SK-N-SH treated with all-trans-retinoic acid at 6 μM for 48 hours (cell line): ENCODE measurements around the gene C11orf91.

Experiments
- ARNTL ChIP-seq: fragments of 450-650 bp; formaldehyde crosslinking; IDR thresholded peaks from 2 replicates; pipeline ENCODE4 v1.5.0; 2020; ENCODE audit warnings: low read depth, mild to moderate bottlenecking, moderate library complexity, borderline replicate concordance
- BACH2 ChIP-seq: fragments of 250-450 bp; sonication (Bioruptor Pico); IDR thresholded peaks from 2 replicates; pipeline ENCODE4 v1.9.0; 2021; ENCODE audit warnings: mild to moderate bottlenecking, borderline replicate concordance
- CSDC2 ChIP-seq: fragments of 250-450 bp; sonication (Bioruptor Pico); IDR thresholded peaks from 2 replicates; pipeline ENCODE4 v1.5.0; 2020; ENCODE audit warnings: mild to moderate bottlenecking, moderate library complexity
- ISL1 ChIP-seq: fragments of 250-450 bp; sonication (Bioruptor Pico); IDR thresholded peaks from 2 replicates; pipeline ENCODE4 v2.1.2; 2022; ENCODE audit warnings: mild to moderate bottlenecking, moderate library complexity
- PATZ1 ChIP-seq: fragments of 250-450 bp; sonication (Bioruptor Pico); IDR thresholded peaks from 2 replicates; pipeline ENCODE4 v1.8.0; 2020; ENCODE audit warnings: mild to moderate bottlenecking, moderate library complexity, borderline replicate concordance
- PPARA ChIP-seq: fragments of 250-450 bp; sonication (Bioruptor Pico); IDR thresholded peaks from 2 replicates; pipeline ENCODE4 v1.5.0; 2020; ENCODE audit warnings: mild to moderate bottlenecking, borderline replicate concordance
- RARB ChIP-seq: fragments of 250-450 bp; sonication (Bioruptor Pico); IDR thresholded peaks from 2 replicates; pipeline ENCODE4 v1.8.0; 2021; ENCODE audit warnings: mild to moderate bottlenecking, moderate library complexity
- SNAI2 ChIP-seq: fragments of 250-450 bp; sonication (Bioruptor Pico); IDR thresholded peaks from 2 replicates; pipeline ENCODE4 v1.5.0; 2020; ENCODE audit warnings: mild to moderate bottlenecking, moderate library complexity
- ZFP3 ChIP-seq: fragments of 250-450 bp; sonication (Bioruptor Pico); IDR thresholded peaks from 2 replicates; pipeline ENCODE4 v1.5.0; 2020; ENCODE audit warnings: mild to moderate bottlenecking, moderate library complexity
- ZFP30 ChIP-seq: fragments of 450-650 bp; formaldehyde crosslinking; IDR thresholded peaks from 2 replicates; pipeline ENCODE4 v1.5.0; 2022; ENCODE audit warnings: mild to moderate bottlenecking, moderate library complexity
- ZNF8 ChIP-seq: fragments of 450-650 bp; formaldehyde crosslinking; IDR thresholded peaks from 2 replicates; pipeline ENCODE4 v1.5.0; 2020; ENCODE audit warnings: mild to moderate bottlenecking, moderate library complexity
- TF ChIP-seq, protein P1 (sequence below): fragments of 250-450 bp; sonication (Bioruptor Pico); IDR thresholded peaks from 2 replicates; pipeline ENCODE4 v1.5.1; 2021; ENCODE audit warnings: mild to moderate bottlenecking, moderate library complexity
- TF ChIP-seq, protein P2 (sequence below): fragments of 250-450 bp; sonication (Bioruptor Pico); IDR thresholded peaks from 2 replicates; pipeline ENCODE4 v1.5.0; 2020; ENCODE audit warnings: mild to moderate bottlenecking, moderate library complexity

GRCh38 chr11:33682019-33682418, 18.6 kb downstream of the C11orf91 start:
- TF ChIP-seq ZNF8 (CRISPR knock-in tag) (no peak), PPARA (CRISPR knock-in tag) (no peak), ISL1 (no peak), ARNTL (CRISPR knock-in tag) (no peak), RARB (CRISPR knock-in tag) (no peak), PATZ1 (CRISPR knock-in tag) (no peak), ZFP3 (no peak), CSDC2 (CRISPR knock-in tag) (no peak), BACH2 (CRISPR knock-in tag) (no peak), ZFP30 (CRISPR knock-in tag) (no peak), SNAI2 (CRISPR knock-in tag) (no peak)
- TF ChIP-seq, protein P1, sequence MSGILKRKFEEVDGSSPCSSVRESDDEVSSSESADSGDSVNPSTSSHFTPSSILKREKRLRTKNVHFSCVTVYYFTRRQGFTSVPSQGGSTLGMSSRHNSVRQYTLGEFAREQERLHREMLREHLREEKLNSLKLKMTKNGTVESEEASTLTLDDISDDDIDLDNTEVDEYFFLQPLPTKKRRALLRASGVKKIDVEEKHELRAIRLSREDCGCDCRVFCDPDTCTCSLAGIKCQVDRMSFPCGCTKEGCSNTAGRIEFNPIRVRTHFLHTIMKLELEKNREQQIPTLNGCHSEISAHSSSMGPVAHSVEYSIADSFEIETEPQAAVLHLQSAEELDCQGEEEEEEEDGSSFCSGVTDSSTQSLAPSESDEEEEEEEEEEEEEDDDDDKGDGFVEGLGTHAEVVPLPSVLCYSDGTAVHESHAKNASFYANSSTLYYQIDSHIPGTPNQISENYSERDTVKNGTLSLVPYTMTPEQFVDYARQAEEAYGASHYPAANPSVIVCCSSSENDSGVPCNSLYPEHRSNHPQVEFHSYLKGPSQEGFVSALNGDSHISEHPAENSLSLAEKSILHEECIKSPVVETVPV (CRISPR knock-in tag): no peak
- TF ChIP-seq, protein P2, sequence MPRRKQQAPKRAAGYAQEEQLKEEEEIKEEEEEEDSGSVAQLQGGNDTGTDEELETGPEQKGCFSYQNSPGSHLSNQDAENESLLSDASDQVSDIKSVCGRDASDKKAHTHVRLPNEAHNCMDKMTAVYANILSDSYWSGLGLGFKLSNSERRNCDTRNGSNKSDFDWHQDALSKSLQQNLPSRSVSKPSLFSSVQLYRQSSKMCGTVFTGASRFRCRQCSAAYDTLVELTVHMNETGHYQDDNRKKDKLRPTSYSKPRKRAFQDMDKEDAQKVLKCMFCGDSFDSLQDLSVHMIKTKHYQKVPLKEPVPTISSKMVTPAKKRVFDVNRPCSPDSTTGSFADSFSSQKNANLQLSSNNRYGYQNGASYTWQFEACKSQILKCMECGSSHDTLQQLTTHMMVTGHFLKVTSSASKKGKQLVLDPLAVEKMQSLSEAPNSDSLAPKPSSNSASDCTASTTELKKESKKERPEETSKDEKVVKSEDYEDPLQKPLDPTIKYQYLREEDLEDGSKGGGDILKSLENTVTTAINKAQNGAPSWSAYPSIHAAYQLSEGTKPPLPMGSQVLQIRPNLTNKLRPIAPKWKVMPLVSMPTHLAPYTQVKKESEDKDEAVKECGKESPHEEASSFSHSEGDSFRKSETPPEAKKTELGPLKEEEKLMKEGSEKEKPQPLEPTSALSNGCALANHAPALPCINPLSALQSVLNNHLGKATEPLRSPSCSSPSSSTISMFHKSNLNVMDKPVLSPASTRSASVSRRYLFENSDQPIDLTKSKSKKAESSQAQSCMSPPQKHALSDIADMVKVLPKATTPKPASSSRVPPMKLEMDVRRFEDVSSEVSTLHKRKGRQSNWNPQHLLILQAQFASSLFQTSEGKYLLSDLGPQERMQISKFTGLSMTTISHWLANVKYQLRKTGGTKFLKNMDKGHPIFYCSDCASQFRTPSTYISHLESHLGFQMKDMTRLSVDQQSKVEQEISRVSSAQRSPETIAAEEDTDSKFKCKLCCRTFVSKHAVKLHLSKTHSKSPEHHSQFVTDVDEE (CRISPR knock-in tag): no peak
